Activated CD4-positive, alpha-beta T cell treated with anti-CD3 and anti-CD28 coated beads for 36 hours (primary cell): Measurements from ENCODE around the gene SLC12A7. TPM values are rescaled to one million over a fixed set of nuclear protein-coding genes. Genes with fewer than 3 reads are reported as not detected.

Source experiments
- ATAC-seq: fragments of 200-7000 bp; cut with Tn5 transposase; one replicate; pipeline ENCODE4 v1.10.0; 2021; ENCODE audit warnings: mild to moderate bottlenecking, moderate library complexity
- CTCF ChIA-PET: fragments of 350-600 bp; sonication (Branson Sonifier 250); formaldehyde crosslinking; loops from one replicate; lab custom pipeline; 2021; ENCODE audit warnings: antibody characterized with exemption; lab: Charles Lee
- POLR2A ChIA-PET: fragments of 350-600 bp; sonication (Branson Sonifier 250); formaldehyde crosslinking; loops from one replicate; lab custom pipeline; 2021; ENCODE audit warnings: antibody characterized with exemption, inconsistent platforms; lab: Charles Lee
- DNase-seq: peaks from one replicate; pipeline ENCODE4 v3.0.0-alpha.2; 2020
- H3K27ac Mint-ChIP-seq: one replicate; pipeline ENCODE4 v1.8.0; 2021; ENCODE audit warnings: mixed read lengths
- H3K27me3 Mint-ChIP-seq: one replicate; pipeline ENCODE4 v1.8.0; 2021; ENCODE audit warnings: mixed read lengths
- H3K36me3 Mint-ChIP-seq: one replicate; pipeline ENCODE4 v1.8.0; 2021; ENCODE audit warnings: low read depth, mixed read lengths
- H3K4me1 Mint-ChIP-seq: one replicate; pipeline ENCODE4 v1.8.0; 2021; ENCODE audit warnings: mixed read lengths
- H3K4me3 Mint-ChIP-seq: one replicate; pipeline ENCODE4 v1.8.0; 2021; ENCODE audit warnings: mild to moderate bottlenecking, moderate library complexity, mixed read lengths
- H3K9me3 Mint-ChIP-seq: one replicate; pipeline ENCODE4 v1.8.0; 2021; ENCODE audit warnings: low read depth, mixed read lengths
- intact Hi-C, 2 experiments: fragments of 100-400 bp; cut with DNase I in 1 of 2; cut with micrococcal nuclease in 1 of 2; formaldehyde crosslinking; loops; one replicate each; pipeline versions ENCODE4 v1.14.2 to v1.15.1; 2022 to 2024; cut with DNase I, micrococcal nuclease
- total RNA-seq, 2 experiments: library from RNA; stranded (reverse); gene quantifications; one replicate each; pipeline ENCODE4 v1.2.3, GENCODE V29; 2021

The SLC12A7 gene
- total RNA-seq, 2 experiments from 2014 or later, result 18.5 to 21.6 TPM

DNA sequence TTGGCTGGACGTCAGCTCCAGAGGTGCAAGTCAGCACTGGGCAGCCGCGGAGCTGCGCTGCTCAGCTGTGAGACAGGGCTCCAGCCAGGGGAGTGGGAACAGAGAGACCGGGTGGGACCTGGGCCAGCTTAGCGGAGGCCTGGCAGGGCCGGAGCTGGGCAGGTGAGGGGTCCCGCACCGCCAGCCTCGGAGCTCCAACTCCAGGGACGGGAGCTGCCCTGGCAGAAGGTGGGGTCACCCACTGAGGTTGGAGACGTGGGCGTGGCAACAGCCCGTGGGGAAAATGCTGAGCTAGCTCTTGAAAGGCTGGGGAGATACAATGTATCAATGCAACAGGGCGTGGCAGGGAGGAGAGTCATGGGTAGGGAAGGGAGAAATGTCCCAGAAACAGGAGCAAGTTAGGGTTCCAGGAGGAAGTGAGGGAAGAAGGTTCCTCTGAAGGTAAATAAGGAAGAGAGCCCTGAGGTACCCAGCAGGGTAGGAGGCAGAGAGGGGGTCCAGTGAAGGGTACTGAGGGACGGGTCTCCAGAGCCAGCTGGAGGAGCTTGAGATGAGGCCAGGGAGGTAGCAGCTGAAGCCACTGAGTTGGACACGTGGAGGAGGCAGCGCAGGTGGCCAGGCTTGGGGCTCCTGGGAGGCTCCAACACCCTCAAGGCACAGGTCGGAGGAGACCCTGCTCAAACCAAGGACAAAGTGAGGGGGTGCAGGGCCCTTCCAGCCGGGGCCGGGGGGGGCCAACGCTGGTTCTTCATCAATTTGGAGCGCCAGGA is 104.0 kb downstream of the SLC12A7 start:
- peaks cover 47% of the 10 kb centered on the region for H3K27me3 Mint-ChIP-seq
- H3K4me1 Mint-ChIP-seq, result peaks cover 18% of the 10 kb centered on the region
- intact Hi-C loops, result loop anchor here in 1 of 2 experiments (10.0 kb wide), 1 partner anchor 53 kb away; no protein-coding TSS in a partner anchor
- DNase-seq (no peak), ATAC-seq (no peak)
- H3K27ac Mint-ChIP-seq, result no peak overlapping the region
- no peak overlapping the region for H3K4me3 Mint-ChIP-seq
- H3K9me3 Mint-ChIP-seq, result no peaks in the 10 kb centered on the region
- H3K36me3 Mint-ChIP-seq, result no peaks in the 10 kb centered on the region
- POLR2A ChIA-PET, result no interaction called here
- CTCF ChIA-PET, result interaction anchor here (0.6 to 1.5 kb wide), 3 partner anchors 17 to 98 kb away, joined by 3 to 8 read pairs (median 3); no protein-coding TSS in a partner anchor

DNA sequence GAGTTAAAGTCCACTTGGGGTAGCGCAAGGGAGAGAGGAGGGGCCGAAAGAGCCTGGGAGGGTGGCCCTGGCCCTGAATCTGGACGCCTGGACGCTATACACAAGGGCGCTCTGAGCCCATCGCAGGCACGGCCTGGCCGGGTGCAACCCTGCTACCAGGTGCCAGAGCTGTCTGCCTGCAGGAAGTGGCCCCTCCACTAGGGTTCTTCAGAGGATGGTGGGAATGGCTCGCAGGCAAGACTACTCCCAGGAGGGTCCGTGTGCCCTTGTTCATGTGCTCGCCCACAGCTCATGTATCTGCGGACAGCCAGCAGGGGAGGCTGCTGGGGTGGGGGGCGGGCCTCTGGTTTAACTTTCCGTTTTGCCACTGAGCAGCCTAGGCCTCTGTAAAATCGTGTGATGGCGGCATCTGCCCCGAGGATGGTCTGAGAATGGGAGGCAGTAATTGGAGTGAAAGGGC is 104.6 kb downstream of the SLC12A7 start:
- DNase-seq (no peak), ATAC-seq (no peak)
- H3K27me3 Mint-ChIP-seq, result peaks cover 45% of the 10 kb centered on the region
- no peak overlapping the region for H3K27ac Mint-ChIP-seq
- intact Hi-C loops, result loop anchor here in 1 of 2 experiments (10.0 kb wide), 1 partner anchor 52 kb away; no protein-coding TSS in a partner anchor
- H3K4me1 Mint-ChIP-seq, result peaks cover 21% of the 10 kb centered on the region
- POLR2A ChIA-PET, result no interaction called here
- no peak overlapping the region for H3K4me3 Mint-ChIP-seq
- CTCF ChIA-PET, result interaction anchor here (1.0 to 1.5 kb wide), 3 partner anchors 16 to 84 kb away, joined by 3 to 8 read pairs (median 3); no protein-coding TSS in a partner anchor
- no peaks in the 10 kb centered on the region for H3K36me3 Mint-ChIP-seq
- no peaks in the 10 kb centered on the region for H3K9me3 Mint-ChIP-seq

DNA sequence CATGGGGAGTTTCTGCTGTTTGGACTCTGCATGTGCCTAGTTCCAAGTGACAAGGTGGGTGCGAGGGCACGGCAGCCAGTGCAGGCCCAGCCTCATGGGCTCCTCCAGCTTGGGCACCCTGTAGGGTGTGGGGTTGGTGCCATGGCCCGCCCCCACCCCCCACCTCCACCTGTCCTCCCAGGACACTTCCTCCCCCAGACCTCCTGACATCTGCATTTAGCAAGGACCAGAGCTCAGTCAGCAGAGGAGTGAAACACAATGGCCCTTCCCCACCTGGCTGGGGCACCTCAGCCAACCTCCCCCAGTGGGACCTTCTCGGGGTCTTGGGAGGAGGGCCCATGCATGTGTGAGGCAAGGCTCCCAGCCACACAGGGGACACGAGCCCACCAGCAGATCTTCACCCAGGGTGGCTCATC is 105.2 kb downstream of the SLC12A7 start:
- Mint-ChIP-seq H3K27ac (no peak overlapping the region), H3K4me3 (no peak overlapping the region), H3K36me3 (no peaks in the 10 kb centered on the region), H3K9me3 (no peaks in the 10 kb centered on the region), H3K27me3 (peaks cover 40% of the 10 kb centered on the region), H3K4me1 (peaks cover 24% of the 10 kb centered on the region)
- POLR2A ChIA-PET, result no interaction called here
- intact Hi-C loops, result loop anchor here in 1 of 2 experiments (10.0 kb wide), 1 partner anchor 52 kb away; no protein-coding TSS in a partner anchor
- no peak for ATAC-seq
- DNase-seq, result no peak
- CTCF ChIA-PET, result interaction anchor here (1.0 to 1.5 kb wide), 3 partner anchors 16 to 83 kb away, joined by 3 to 8 read pairs (median 3); no protein-coding TSS in a partner anchor

DNA sequence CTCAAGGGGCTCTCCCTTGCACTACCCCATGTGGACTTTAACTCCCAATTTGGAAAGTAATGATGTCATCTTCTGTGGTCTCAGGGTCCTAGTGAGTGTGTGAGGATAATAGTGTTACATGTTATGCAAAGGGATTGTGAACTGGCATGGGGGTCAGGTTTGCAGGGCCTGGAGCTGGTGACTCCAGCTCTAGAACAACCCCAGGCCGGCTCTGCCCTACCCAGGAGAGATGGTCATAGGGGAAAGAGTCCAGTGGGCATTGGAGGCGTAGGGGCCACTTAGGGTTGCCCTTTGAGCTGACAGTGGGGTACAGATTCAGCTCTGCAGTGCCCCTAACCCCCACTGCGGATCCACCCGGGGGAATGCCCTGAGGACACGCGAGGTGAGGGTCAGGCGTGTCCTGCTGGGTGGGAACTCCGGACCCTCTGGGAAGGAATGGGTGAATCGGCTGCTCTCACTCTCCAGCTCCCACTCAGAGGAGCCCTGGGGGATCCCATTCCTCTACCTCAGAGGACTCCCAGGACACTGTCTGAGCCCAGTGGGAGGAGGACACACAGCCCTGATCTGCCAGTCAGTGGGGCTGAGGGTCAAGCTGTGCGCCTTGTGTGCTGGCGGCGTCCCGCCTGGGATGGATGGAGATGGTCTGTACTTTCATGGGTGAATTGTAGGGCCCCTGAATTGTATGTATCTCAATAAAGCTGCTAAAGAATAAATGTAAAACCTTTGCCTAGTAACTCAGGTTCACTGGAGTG is 105.8 kb downstream of the SLC12A7 start:
- H3K4me3 Mint-ChIP-seq, result no peak overlapping the region
- ChIA-PET CTCF (interaction anchor here (0.6 to 1.5 kb wide), 3 partner anchors 74 to 83 kb away, joined by 3 to 5 read pairs (median 3); no protein-coding TSS in a partner anchor), POLR2A (no interaction called here)
- intact Hi-C loops, result loop anchor here in 1 of 2 experiments (10.0 kb wide), 1 partner anchor 51 kb away; no protein-coding TSS in a partner anchor
- DNase-seq, result no peak
- peaks cover 24% of the 10 kb centered on the region for H3K4me1 Mint-ChIP-seq
- H3K27ac Mint-ChIP-seq, result no peak overlapping the region
- H3K27me3 Mint-ChIP-seq, result peaks cover 34% of the 10 kb centered on the region
- no peaks in the 10 kb centered on the region for H3K9me3 Mint-ChIP-seq
- no peaks in the 10 kb centered on the region for H3K36me3 Mint-ChIP-seq
- no peak for ATAC-seq

DNA sequence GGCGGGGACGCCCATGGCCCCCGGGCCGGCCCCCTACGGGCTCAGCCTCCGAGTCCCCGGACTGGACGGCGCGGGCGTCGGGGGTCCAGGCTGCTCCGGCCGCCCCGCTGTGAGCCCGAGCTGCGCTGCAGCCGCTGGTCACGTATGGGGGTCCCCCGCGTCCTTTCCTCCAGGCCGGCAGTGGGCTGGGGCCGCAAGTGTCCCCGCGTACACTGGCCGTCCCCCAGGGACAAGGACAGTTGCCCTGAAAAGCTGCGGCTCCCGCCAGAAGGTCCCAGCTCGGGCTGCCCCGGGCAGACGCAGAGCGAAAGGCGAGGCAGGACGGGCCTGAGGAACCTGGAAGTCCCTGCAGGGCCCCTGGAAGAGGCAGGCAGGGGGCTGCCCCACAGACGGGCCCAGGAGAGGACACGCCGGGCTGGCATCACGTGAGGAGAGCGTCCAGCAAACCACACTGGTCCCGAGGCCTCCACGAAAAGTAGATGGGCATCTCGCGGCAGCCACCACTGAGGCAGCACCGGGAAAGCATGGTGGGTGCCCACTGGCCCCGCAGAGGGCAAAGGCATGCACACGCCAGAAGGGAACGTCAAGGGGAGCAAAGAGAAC is 106.5 kb downstream of the SLC12A7 start:
- peaks cover 24% of the 10 kb centered on the region for H3K4me1 Mint-ChIP-seq
- intact Hi-C loops, result loop anchor here in 1 of 2 experiments (10.0 kb wide), 1 partner anchor 51 kb away; no protein-coding TSS in a partner anchor
- ATAC-seq (no peak), DNase-seq (no peak)
- H3K36me3 Mint-ChIP-seq, result no peaks in the 10 kb centered on the region
- no peak overlapping the region for H3K27ac Mint-ChIP-seq
- no peak overlapping the region for H3K4me3 Mint-ChIP-seq
- H3K27me3 Mint-ChIP-seq, result peaks cover 29% of the 10 kb centered on the region
- CTCF ChIA-PET, result interaction anchor here (0.6 to 1.5 kb wide), 2 partner anchors 73 to 82 kb away, joined by 3 to 5 read pairs; no protein-coding TSS in a partner anchor
- no peaks in the 10 kb centered on the region for H3K9me3 Mint-ChIP-seq
- POLR2A ChIA-PET, result interaction anchor here (0.8 kb wide), 1 partner anchor 70 kb away, joined by 3 read pairs; no protein-coding TSS in a partner anchor

DNA sequence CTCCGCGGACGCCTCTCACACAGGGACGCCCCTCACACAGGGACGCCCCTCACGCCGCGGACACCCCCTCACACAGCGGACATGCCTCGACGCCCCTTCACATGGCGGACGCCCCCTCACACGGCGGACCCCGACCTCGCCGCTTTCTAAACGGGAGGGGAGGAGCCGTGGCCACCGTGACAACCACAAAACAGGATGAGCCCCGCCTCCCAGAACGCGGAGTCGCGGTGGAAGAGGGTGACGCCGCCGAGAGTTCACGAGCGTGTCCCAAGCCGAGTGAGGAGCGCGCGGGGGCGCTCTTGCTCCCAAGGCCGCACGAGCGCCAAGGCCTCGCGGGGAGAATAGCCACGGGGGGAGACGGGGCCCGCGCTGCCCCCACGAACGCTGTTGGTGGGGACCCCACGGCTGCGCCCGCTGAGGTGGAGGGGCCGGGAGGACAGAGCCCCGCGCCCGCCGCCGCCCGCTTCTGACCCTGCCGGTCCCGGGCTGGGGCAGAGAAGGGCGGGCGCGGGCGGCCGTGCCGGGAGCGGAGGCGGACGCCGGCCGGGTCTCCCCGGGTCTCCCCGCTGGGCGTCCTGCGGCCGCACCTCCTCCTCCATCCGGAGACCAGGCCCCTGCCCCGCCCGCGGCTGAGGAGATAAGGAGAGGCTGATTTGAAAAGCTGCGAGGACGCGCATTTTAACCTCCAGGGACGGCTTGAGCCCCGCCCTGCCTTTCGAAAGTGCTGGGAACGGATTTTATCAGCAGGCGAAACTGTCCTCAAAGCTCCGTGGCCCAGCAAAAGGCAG is 107.2 kb downstream of the SLC12A7 start:
- peak overlapping the region; percentile 52 for H3K4me3 Mint-ChIP-seq
- ChIA-PET POLR2A (interaction anchor here (0.8 kb wide), 1 partner anchor 69 kb away, joined by 3 read pairs; no protein-coding TSS in a partner anchor), CTCF (interaction anchor here (1.5 kb wide), 1 partner anchor 72 kb away, joined by 5 read pairs; no protein-coding TSS in a partner anchor)
- H3K4me1 Mint-ChIP-seq, result peaks cover 21% of the 10 kb centered on the region
- no peak overlapping the region for H3K27ac Mint-ChIP-seq
- DNase-seq, result peak; percentile 74
- H3K36me3 Mint-ChIP-seq, result no peaks in the 10 kb centered on the region
- intact Hi-C loops, result loop anchor here in 1 of 2 experiments (10.0 kb wide), 1 partner anchor 50 kb away; no protein-coding TSS in a partner anchor
- H3K27me3 Mint-ChIP-seq, result peaks cover 22% of the 10 kb centered on the region
- peak; percentile 56 for ATAC-seq
- no peaks in the 10 kb centered on the region for H3K9me3 Mint-ChIP-seq

DNA sequence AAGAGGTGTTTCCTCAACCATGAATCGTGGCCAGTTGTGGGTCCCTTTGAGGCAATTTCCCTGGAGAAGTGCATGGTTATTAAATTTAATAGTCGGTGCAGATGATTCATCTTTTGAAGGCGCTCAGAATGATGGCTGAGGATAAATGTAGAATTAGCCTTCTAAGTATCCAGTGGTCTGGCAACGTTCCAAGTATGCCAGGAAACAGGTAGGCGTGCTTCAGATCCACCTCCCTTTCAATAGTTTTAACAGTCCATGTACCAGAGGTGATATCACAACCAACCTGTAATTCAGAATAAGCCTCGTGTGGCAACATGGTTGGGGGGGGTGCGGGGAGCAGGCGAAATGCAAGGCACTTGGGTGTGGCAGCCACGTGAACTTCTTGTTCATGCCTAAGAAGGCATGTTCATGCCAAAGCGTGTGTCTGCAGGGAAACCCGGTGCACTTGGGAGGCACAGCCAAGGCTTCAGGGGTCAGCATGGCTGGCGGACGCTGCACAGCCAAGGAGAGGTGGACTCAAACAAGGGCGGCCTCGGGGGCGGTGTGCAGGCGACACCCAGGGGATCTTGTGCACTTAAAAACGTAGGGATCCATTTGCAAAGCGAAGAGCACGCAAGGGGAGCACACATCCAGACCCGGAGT is 108.4 kb downstream of the SLC12A7 start:
- Mint-ChIP-seq H3K36me3 (no peaks in the 10 kb centered on the region), H3K9me3 (no peaks in the 10 kb centered on the region), H3K27me3 (peaks cover 20% of the 10 kb centered on the region), H3K4me3 (peak overlapping the region; percentile 16), H3K4me1 (peaks cover 21% of the 10 kb centered on the region), H3K27ac (no peak overlapping the region)
- DNase-seq (peak; percentile 47), ATAC-seq (peak; percentile 18)
- intact Hi-C loops, result loop anchor here in 1 of 2 experiments (10.0 kb wide), 1 partner anchor 49 kb away; no protein-coding TSS in a partner anchor
- CTCF ChIA-PET, result no interaction called here
- POLR2A ChIA-PET, result no interaction called here

DNA sequence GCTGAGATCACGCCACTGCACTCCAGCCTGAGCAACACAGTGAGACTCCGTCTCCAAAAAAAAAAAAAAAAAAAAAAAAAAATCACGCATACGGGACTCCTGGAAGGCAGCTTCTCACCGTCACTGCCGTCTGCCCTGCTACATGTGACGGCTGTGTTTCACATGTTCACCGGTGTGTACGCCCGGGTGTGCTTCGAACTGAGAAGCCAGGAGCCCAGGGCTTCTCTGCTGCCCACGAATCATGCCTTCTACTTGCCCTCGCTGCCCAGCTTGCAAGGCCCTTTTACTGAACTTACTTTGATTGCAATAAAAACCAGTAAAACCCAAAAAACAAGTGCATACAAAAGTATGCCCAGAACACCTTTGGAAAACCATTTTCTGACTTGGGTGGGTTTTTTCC is 109.0 kb downstream of the SLC12A7 start:
- ChIA-PET CTCF (no interaction called here), POLR2A (no interaction called here)
- H3K4me3 Mint-ChIP-seq, result no peak overlapping the region
- peaks cover 21% of the 10 kb centered on the region for H3K4me1 Mint-ChIP-seq
- H3K27me3 Mint-ChIP-seq, result peaks cover 17% of the 10 kb centered on the region
- H3K27ac Mint-ChIP-seq, result no peak overlapping the region
- H3K9me3 Mint-ChIP-seq, result no peaks in the 10 kb centered on the region
- intact Hi-C loops, result loop anchor here in 1 of 2 experiments (10.0 kb wide), 1 partner anchor 48 kb away; no protein-coding TSS in a partner anchor
- H3K36me3 Mint-ChIP-seq, result no peaks in the 10 kb centered on the region
- DNase-seq (no peak), ATAC-seq (no peak)

DNA sequence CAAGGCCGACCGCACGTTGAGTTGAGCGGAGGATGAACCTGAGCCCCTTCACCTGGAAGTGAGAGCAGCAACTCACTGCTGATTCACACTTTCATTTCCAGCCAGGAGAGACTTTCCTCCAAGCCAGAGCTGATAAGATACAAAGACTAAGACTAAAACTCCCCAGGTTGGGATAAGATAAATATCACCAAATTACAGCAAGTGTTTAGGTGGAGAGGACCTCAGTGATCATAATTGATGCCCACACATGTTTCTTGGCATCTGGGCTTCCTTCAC is 109.7 kb downstream of the SLC12A7 start:
- CTCF ChIA-PET, result interaction anchor here (0.6 to 1.2 kb wide), 2 partner anchors 46 to 653 kb away, joined by 3 to 4 read pairs; no protein-coding TSS in a partner anchor
- intact Hi-C loops, result loop anchor here in 1 of 2 experiments (10.0 kb wide), 1 partner anchor 47 kb away; no protein-coding TSS in a partner anchor
- H3K36me3 Mint-ChIP-seq, result no peaks in the 10 kb centered on the region
- POLR2A ChIA-PET, result no interaction called here
- peaks cover 24% of the 10 kb centered on the region for H3K4me1 Mint-ChIP-seq
- peaks cover 16% of the 10 kb centered on the region for H3K27me3 Mint-ChIP-seq
- no peak overlapping the region for H3K4me3 Mint-ChIP-seq
- ATAC-seq, result no peak
- no peak overlapping the region for H3K27ac Mint-ChIP-seq
- DNase-seq, result no peak
- no peaks in the 10 kb centered on the region for H3K9me3 Mint-ChIP-seq
